Endodermal cell (in vitro differentiated cells): ENCODE results near the gene CBFA2T3. TPM values are rescaled to one million over a fixed set of nuclear protein-coding genes. Genes with fewer than 3 reads are reported as not detected.

Source experiments
- DNase-seq: peaks from one replicate; pipeline ENCODE4 v3.0.0-alpha.2; 2017
- H3K27ac ChIP-seq: 2 replicates; pipeline ENCODE4 v1.5.1; 2013; ENCODE audit warnings: mild to moderate bottlenecking, low read depth, low read length, moderate library complexity
- H3K27me3 ChIP-seq: 2 replicates; pipeline ENCODE4 v1.6.1; 2013; ENCODE audit warnings: mild to moderate bottlenecking, low read length, moderate library complexity; ENCODE audit not compliant: insufficient read depth, control insufficient read depth, poor library complexity, severe bottlenecking
- H3K36me3 ChIP-seq: 2 replicates; pipeline ENCODE4 v1.7.0; 2013; ENCODE audit warnings: mild to moderate bottlenecking, low read length, moderate library complexity; ENCODE audit not compliant: control insufficient read depth, insufficient read depth
- H3K4me1 ChIP-seq: one replicate; pipeline ENCODE4 v1.7.0; 2013; ENCODE audit warnings: low read length; ENCODE audit not compliant: control insufficient read depth, insufficient read depth
- H3K4me3 ChIP-seq: 2 replicates; pipeline ENCODE4 v1.5.1; 2013; ENCODE audit warnings: mild to moderate bottlenecking, low read length, moderate library complexity
- H3K9ac ChIP-seq: 2 replicates; pipeline ENCODE4 v1.6.1; 2013; ENCODE audit warnings: mild to moderate bottlenecking, low read length, moderate library complexity; ENCODE audit not compliant: poor library complexity, severe bottlenecking; ENCODE audit errors: extremely low read depth
- H3K9me3 ChIP-seq: 2 replicates; pipeline ENCODE4 v1.6.1; 2013; ENCODE audit warnings: mild to moderate bottlenecking, low read length, moderate library complexity; ENCODE audit not compliant: control insufficient read depth
- H3K27ac Mint-ChIP-seq: 2 replicates; pipeline ENCODE4 v1.8.0; 2020; ENCODE audit warnings: mixed read lengths
- H3K27me3 Mint-ChIP-seq: 2 replicates; pipeline ENCODE4 v1.8.0; 2021; ENCODE audit warnings: mild to moderate bottlenecking, mixed read lengths; ENCODE audit not compliant: insufficient read depth
- H3K36me3 Mint-ChIP-seq: 2 replicates; pipeline ENCODE4 v1.8.0; 2020; ENCODE audit warnings: low read depth, mixed read lengths
- H3K4me1 Mint-ChIP-seq: 2 replicates; pipeline ENCODE4 v1.8.0; 2020; ENCODE audit warnings: mixed read lengths
- H3K4me3 Mint-ChIP-seq: 2 replicates; pipeline ENCODE4 v1.8.0; 2020; ENCODE audit warnings: mild to moderate bottlenecking, moderate library complexity, mixed read lengths
- H3K9me3 Mint-ChIP-seq: 2 replicates; pipeline ENCODE4 v1.8.0; 2020; ENCODE audit warnings: mild to moderate bottlenecking, mixed read lengths
- WGBS, 2 experiments: methylation state at CpG; one replicate each; pipeline versions ENCODE4 v1.1.5 to v1.1.7; 2013; ENCODE audit warnings: missing lambda C conversion rate in 2 of 2, mixed read lengths in 1 of 2; ENCODE audit not compliant: insufficient coverage in 1 of 2, insufficient read length in 1 of 2; 5-methylcytosine and 5-hydroxymethylcytosine counted together
- total RNA-seq, 2 donors: library from RNA; stranded (reverse); fragmentation: NEBNext Ultra II Directional in 1 of 2; extraction: Animal tissue kit (Norgen Biotek cat#: 25700) in 1 of 2; gene quantifications; 2 replicates in 1 of 2; 3 replicates in 1 of 2; pipeline ENCODE4 v1.2.1, GENCODE V29; 2021
- TF ChIP-seq, protein P1 (sequence below): fragments of 200-600 bp; sonication (generic); conservative IDR thresholded peaks from 2 replicates; pipeline ENCODE4 v1.5.0; 2021; ENCODE audit warnings: antibody characterized with exemption, mild to moderate bottlenecking

CBFA2T3 gene
- total RNA-seq, 2 donors from 2014 or later, result 1.0 to 3.1 TPM

DNA sequence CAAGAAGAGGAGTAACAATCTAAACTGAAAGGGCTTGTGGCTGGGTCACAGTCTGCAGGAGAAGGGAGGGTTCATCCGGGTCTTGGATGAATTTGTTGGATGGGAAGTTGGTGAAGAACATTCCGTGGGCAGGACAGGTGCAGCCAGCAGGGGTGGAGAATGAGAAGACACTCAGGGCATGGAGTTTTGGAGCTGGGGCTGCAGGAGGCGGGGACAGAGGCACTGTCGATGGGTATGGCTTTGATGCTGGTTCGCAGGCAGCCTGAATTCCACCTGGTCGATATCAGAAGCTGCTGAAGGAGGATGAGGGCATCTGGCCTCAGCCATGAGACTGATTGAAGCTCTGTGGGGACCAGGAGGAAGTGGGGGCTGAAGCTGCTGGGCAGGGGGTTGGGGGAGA lies 36.1 kb upstream of the CBFA2T3 start:
- no peaks in the 10 kb centered on the region for H3K9me3 ChIP-seq
- no peaks in the 10 kb centered on the region for H3K4me1 Mint-ChIP-seq
- no peaks in the 10 kb centered on the region for H3K36me3 ChIP-seq
- peaks cover 6% of the 10 kb centered on the region for H3K9me3 Mint-ChIP-seq
- H3K4me1 ChIP-seq, result no peaks in the 10 kb centered on the region
- no peak overlapping the region for H3K9ac ChIP-seq
- DNase-seq, result peak; percentile 24
- WGBS, 2 experiments, result 66 to 70% methylated on average over 5 to 6 of the region's 6 CpGs
- no peaks in the 10 kb centered on the region for H3K36me3 Mint-ChIP-seq
- no peak overlapping the region for H3K4me3 Mint-ChIP-seq
- no peak overlapping the region for H3K4me3 ChIP-seq
- TF ChIP-seq, protein P1, sequence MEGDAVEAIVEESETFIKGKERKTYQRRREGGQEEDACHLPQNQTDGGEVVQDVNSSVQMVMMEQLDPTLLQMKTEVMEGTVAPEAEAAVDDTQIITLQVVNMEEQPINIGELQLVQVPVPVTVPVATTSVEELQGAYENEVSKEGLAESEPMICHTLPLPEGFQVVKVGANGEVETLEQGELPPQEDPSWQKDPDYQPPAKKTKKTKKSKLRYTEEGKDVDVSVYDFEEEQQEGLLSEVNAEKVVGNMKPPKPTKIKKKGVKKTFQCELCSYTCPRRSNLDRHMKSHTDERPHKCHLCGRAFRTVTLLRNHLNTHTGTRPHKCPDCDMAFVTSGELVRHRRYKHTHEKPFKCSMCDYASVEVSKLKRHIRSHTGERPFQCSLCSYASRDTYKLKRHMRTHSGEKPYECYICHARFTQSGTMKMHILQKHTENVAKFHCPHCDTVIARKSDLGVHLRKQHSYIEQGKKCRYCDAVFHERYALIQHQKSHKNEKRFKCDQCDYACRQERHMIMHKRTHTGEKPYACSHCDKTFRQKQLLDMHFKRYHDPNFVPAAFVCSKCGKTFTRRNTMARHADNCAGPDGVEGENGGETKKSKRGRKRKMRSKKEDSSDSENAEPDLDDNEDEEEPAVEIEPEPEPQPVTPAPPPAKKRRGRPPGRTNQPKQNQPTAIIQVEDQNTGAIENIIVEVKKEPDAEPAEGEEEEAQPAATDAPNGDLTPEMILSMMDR, result no peak
- H3K27me3 ChIP-seq, result no peaks in the 10 kb centered on the region
- H3K27ac ChIP-seq, result no peak overlapping the region
- H3K27me3 Mint-ChIP-seq, result peaks cover 9% of the 10 kb centered on the region
- no peak overlapping the region for H3K27ac Mint-ChIP-seq

DNA sequence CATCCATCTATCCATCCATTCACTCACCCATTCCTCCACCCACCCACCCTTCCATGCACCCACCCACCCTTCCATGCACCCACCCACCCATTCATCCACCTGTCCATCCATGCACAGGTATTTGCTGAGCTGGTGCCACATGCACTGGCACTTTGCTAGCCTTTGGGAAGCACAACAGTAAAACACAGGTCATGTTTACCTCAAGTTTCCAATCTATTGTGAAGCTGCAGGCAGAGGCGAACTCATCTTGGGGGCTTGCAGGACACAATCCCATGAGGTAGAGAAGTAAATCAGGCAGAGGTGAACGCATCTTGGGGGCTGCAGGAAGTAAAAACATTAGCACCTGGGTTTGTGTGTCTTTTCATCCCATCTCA lies 35.6 kb upstream of the CBFA2T3 start:
- no peak overlapping the region for H3K9ac ChIP-seq
- no peaks in the 10 kb centered on the region for H3K36me3 Mint-ChIP-seq
- H3K9me3 ChIP-seq, result no peaks in the 10 kb centered on the region
- no peak overlapping the region for H3K27ac ChIP-seq
- no peaks in the 10 kb centered on the region for H3K4me1 Mint-ChIP-seq
- no peak overlapping the region for H3K4me3 ChIP-seq
- H3K27me3 ChIP-seq, result no peaks in the 10 kb centered on the region
- DNase-seq, result peak; percentile 24
- H3K27me3 Mint-ChIP-seq, result peaks cover 9% of the 10 kb centered on the region
- H3K36me3 ChIP-seq, result no peaks in the 10 kb centered on the region
- H3K27ac Mint-ChIP-seq, result no peak overlapping the region
- 50 to 74% methylated on average over 2 of the region's 2 CpGs for WGBS, 2 experiments
- TF ChIP-seq, protein P1, result no peak
- no peak overlapping the region for H3K4me3 Mint-ChIP-seq
- H3K4me1 ChIP-seq, result no peaks in the 10 kb centered on the region
- peaks cover 6% of the 10 kb centered on the region for H3K9me3 Mint-ChIP-seq

DNA sequence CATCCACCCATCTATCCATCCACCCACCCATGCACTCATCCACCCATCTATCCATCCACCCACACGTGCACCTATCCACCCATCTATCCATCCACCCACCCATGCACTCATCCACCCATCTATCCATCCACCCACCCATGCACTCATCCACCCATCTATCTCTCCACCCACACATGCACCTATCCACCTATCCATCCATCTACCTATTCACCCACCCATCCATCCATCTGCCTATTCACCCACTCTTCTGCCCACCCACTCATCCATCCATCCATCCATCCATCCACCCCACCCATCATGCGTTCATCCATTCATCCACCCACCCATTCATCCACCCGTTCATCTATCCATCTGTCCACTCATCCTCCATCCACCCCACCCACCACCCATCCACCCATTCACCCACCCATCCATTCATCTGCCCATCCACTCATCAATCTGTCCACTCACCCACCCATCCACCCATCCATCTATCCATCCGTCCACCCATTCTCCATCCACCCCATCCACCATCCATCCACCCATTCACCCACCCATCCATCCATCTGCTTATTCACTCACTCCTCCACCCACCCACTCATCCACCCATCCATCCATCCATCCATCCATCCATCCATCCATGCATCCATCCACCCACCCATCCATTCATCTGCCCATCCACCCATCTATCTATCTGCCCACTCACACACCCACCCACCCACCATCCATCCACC lies 35.1 kb upstream of the CBFA2T3 start:
- Histone ChIP-seq H3K4me1 (no peaks in the 10 kb centered on the region), H3K4me3 (no peak overlapping the region), H3K9ac (no peak overlapping the region), H3K36me3 (no peaks in the 10 kb centered on the region), H3K27me3 (no peaks in the 10 kb centered on the region), H3K27ac (no peak overlapping the region), H3K9me3 (no peaks in the 10 kb centered on the region)
- peak; percentile 5 for DNase-seq
- Mint-ChIP-seq H3K36me3 (no peaks in the 10 kb centered on the region), H3K27ac (no peak overlapping the region), H3K27me3 (peaks cover 13% of the 10 kb centered on the region), H3K4me3 (no peak overlapping the region), H3K4me1 (no peaks in the 10 kb centered on the region), H3K9me3 (peaks cover 6% of the 10 kb centered on the region)
- TF ChIP-seq, protein P1, result no peak
- WGBS, 2 experiments, result 74 to 75% methylated on average over 3 to 4 of the region's 4 CpGs
